CD4-positive, alpha-beta memory T cell (primary cell): ENCODE results near the gene STAG1. TPM values are rescaled to one million over a fixed set of nuclear protein-coding genes. Genes with fewer than 3 reads are reported as not detected.

ENCODE experiments used
- CTCF ChIA-PET: fragments of 350-600 bp; sonication (Branson Sonifier 250); formaldehyde crosslinking; loops from one replicate; lab custom pipeline; 2021; ENCODE audit warnings: inconsistent platforms; ENCODE audit not compliant: partially characterized antibody; lab: Charles Lee
- POLR2A ChIA-PET: fragments of 350-600 bp; sonication (Branson Sonifier 250); formaldehyde crosslinking; loops from one replicate; lab custom pipeline; 2021; ENCODE audit not compliant: partially characterized antibody; lab: Charles Lee
- DNase-seq, 5 donors: peaks; one replicate each; pipeline versions ENCODE4 v3.0.0 to v3.0.0-alpha.2; 2020 to 2022; ENCODE audit warnings: mixed read lengths in 1 of 5
- H3K27ac ChIP-seq: one replicate; pipeline ENCODE4 v1.7.0; 2013; ENCODE audit warnings: low read depth, low read length
- H3K27me3 ChIP-seq: 2 replicates; pipeline ENCODE4 v1.7.0; 2013; ENCODE audit warnings: mild to moderate bottlenecking, low read length, moderate library complexity; ENCODE audit not compliant: insufficient read depth
- H3K36me3 ChIP-seq: 2 replicates; pipeline ENCODE4 v1.7.0; 2013; ENCODE audit warnings: mild to moderate bottlenecking, low read length, moderate library complexity; ENCODE audit not compliant: insufficient read depth
- H3K4me1 ChIP-seq: 2 replicates; pipeline ENCODE4 v1.7.0; 2013; ENCODE audit warnings: mild to moderate bottlenecking, low read length, moderate library complexity; ENCODE audit not compliant: insufficient read depth
- H3K4me3 ChIP-seq, 2 donors: one replicate each; pipeline ENCODE4 v1.7.0; 2013; ENCODE audit warnings: low read length in 2 of 2, mild to moderate bottlenecking in 1 of 2
- H3K9me3 ChIP-seq, 2 donors: one replicate each; pipeline ENCODE4 v1.7.0; 2013; ENCODE audit warnings: low read length in 2 of 2, control low read depth in 1 of 2; ENCODE audit not compliant: control insufficient read depth in 1 of 2
- H3K27ac Mint-ChIP-seq, 7 donors: one replicate each; pipeline ENCODE4 v1.8.0; 2020 to 2021; ENCODE audit warnings: mixed read lengths in 7 of 7, mild to moderate bottlenecking in 6 of 7, inconsistent platforms in 3 of 7, moderate library complexity in 3 of 7
- H3K27me3 Mint-ChIP-seq, 2 donors: one replicate each; pipeline ENCODE4 v1.8.0; 2020 to 2021; ENCODE audit warnings: mixed read lengths in 2 of 2
- H3K36me3 Mint-ChIP-seq, 2 donors: one replicate each; pipeline ENCODE4 v1.8.0; 2020 to 2021; ENCODE audit warnings: mixed read lengths in 2 of 2, inconsistent platforms in 1 of 2, mild to moderate bottlenecking in 1 of 2
- H3K4me1 Mint-ChIP-seq, 4 donors: one replicate each; pipeline ENCODE4 v1.8.0; 2020 to 2021; ENCODE audit warnings: mixed read lengths in 4 of 4, mild to moderate bottlenecking in 1 of 4
- H3K4me3 Mint-ChIP-seq, 8 donors: one replicate each; pipeline ENCODE4 v1.8.0; 2020 to 2021; ENCODE audit warnings: mixed read lengths in 8 of 8, mild to moderate bottlenecking in 7 of 8, moderate library complexity in 6 of 8, inconsistent platforms in 3 of 8
- H3K9me3 Mint-ChIP-seq, 8 donors: one replicate each; pipeline ENCODE4 v1.8.0; 2020 to 2021; ENCODE audit warnings: mixed read lengths in 8 of 8, mild to moderate bottlenecking in 5 of 8, inconsistent platforms in 3 of 8, moderate library complexity in 1 of 8
- intact Hi-C: fragments of 100-400 bp; cut with micrococcal nuclease; formaldehyde crosslinking; loops from one replicate; pipeline ENCODE4 v1.15.1; 2023
- polyA plus RNA-seq, 2 donors: library from polyadenylated mRNA; unstranded; fragments of 300-500 nt; fragmentation: Illumina TruSeq; gene quantifications; one replicate each; pipeline ENCODE4 v1.2.3, GENCODE V29; 2021
- total RNA-seq, 2 experiments: library from RNA; stranded (reverse); gene quantifications; one replicate each; pipeline ENCODE4 v1.2.3, GENCODE V29; 2021

Gene STAG1
- total and polyA plus RNA-seq, 4 experiments from 2014 or later: 17.6 to 56.1 (median 37.1) TPM

- Histone ChIP-seq H3K9me3 (no peaks in the 10 kb centered on the region), H3K27ac (no peak overlapping the region), H3K4me3 (no peak overlapping the region), H3K27me3 (no peaks in the 10 kb centered on the region), H3K4me1 (no peaks in the 10 kb centered on the region), H3K36me3 (no peaks in the 10 kb centered on the region)
- Mint-ChIP-seq H3K36me3 (peaks cover 14 to 19% of the 10 kb centered on the region in 2 donors), H3K27me3 (no peaks in the 10 kb centered on the region), H3K27ac (peak overlapping the region in 1 of 7 donors; percentile 35), H3K4me1 (peaks cover 0 to 2% (median 0%) of the 10 kb centered on the region in 4 donors), H3K4me3 (no peak overlapping the region), H3K9me3 (no peaks in the 10 kb centered on the region)
- POLR2A ChIA-PET: no interaction called here
- CTCF ChIA-PET: interaction anchor here (2.1 to 2.5 kb wide), 2 partner anchors 356 to 617 kb away, joined by 5 to 9 read pairs; partner anchors contain the start of gene STAG1
- no peak for DNase-seq
- intact Hi-C loops: no loop called here
These were observed 355.3 kb downstream of the STAG1 start for GRCh38 chr3:136396916-136397315.

GRCh38 chr3:136390574-136390973, 361.6 kb downstream of the STAG1 start:
- Mint-ChIP-seq H3K9me3 (no peaks in the 10 kb centered on the region), H3K27me3 (no peaks in the 10 kb centered on the region), H3K36me3 (peaks cover 1 to 3% of the 10 kb centered on the region in 2 donors), H3K4me1 (peaks cover 0 to 2% (median 0%) of the 10 kb centered on the region in 4 donors), H3K27ac (no peak overlapping the region), H3K4me3 (no peak overlapping the region)
- POLR2A ChIA-PET: interaction anchor here (0.6 to 3.6 kb wide), 2 partner anchors 245 to 362 kb away, joined by 4 to 30 read pairs; partner anchors contain the start of gene STAG1
- Histone ChIP-seq H3K27ac (no peak overlapping the region), H3K9me3 (no peaks in the 10 kb centered on the region), H3K4me3 (no peak overlapping the region), H3K36me3 (no peaks in the 10 kb centered on the region), H3K27me3 (no peaks in the 10 kb centered on the region), H3K4me1 (no peaks in the 10 kb centered on the region)
- CTCF ChIA-PET: interaction anchor here (0.7 to 8.8 kb wide), 16 partner anchors 8 to 1832 kb away, joined by 3 to 132 read pairs (median 7); partner anchors contain the start of gene STAG1
- intact Hi-C loops: no loop called here
- no peak for DNase-seq

GRCh38 chr3:136387031-136387430, 365.1 kb downstream of the STAG1 start:
- H3K27me3 ChIP-seq: no peaks in the 10 kb centered on the region
- POLR2A ChIA-PET: no interaction called here

GRCh38 chr3:136385457-136385856, 366.7 kb downstream of the STAG1 start:
- CTCF ChIA-PET: interaction anchor here (8.8 kb wide), 1 partner anchor 367 kb away, joined by 132 read pairs; the partner anchor contains the start of gene STAG1
- Mint-ChIP-seq H3K9me3 (no peaks in the 10 kb centered on the region), H3K27ac (no peak overlapping the region), H3K27me3 (no peaks in the 10 kb centered on the region), H3K4me1 (peaks cover 0 to 2% (median 0%) of the 10 kb centered on the region in 4 donors), H3K36me3 (peaks cover 3% of the 10 kb centered on the region in 2 donors), H3K4me3 (no peak overlapping the region)
- no peak for DNase-seq
- H3K4me1 ChIP-seq: no peaks in the 10 kb centered on the region
- no peaks in the 10 kb centered on the region for H3K9me3 ChIP-seq
- H3K4me3 ChIP-seq: no peak overlapping the region
- no peaks in the 10 kb centered on the region for H3K27me3 ChIP-seq
- intact Hi-C loops: no loop called here
- H3K27ac ChIP-seq: no peak overlapping the region
- no peaks in the 10 kb centered on the region for H3K36me3 ChIP-seq
- POLR2A ChIA-PET: no interaction called here

More at GRCh38 chr3:136387031-136387430, 365.1 kb downstream of the STAG1 start:
- Histone ChIP-seq H3K36me3 (no peaks in the 10 kb centered on the region), H3K4me1 (no peaks in the 10 kb centered on the region), H3K4me3 (no peak overlapping the region), H3K9me3 (no peaks in the 10 kb centered on the region), H3K27ac (no peak overlapping the region)
- CTCF ChIA-PET: interaction anchor here (1.2 to 8.8 kb wide), 2 partner anchors 365 to 627 kb away, joined by 4 to 132 read pairs; partner anchors contain the start of gene STAG1
- no peaks in the 10 kb centered on the region for H3K9me3 Mint-ChIP-seq
- peaks cover 0 to 2% (median under 1%) of the 10 kb centered on the region in 4 donors for H3K4me1 Mint-ChIP-seq
- H3K27me3 Mint-ChIP-seq: no peaks in the 10 kb centered on the region
- H3K27ac Mint-ChIP-seq: no peak overlapping the region
- H3K36me3 Mint-ChIP-seq: peaks cover 2 to 3% of the 10 kb centered on the region in 2 donors
- no peak for DNase-seq
- intact Hi-C loops: no loop called here
- no peak overlapping the region for H3K4me3 Mint-ChIP-seq

GRCh38 chr3:136381051-136381450, 371.1 kb downstream of the STAG1 start:
- Mint-ChIP-seq H3K4me3 (no peak overlapping the region), H3K9me3 (no peaks in the 10 kb centered on the region), H3K36me3 (peaks cover 15 to 22% of the 10 kb centered on the region in 2 donors), H3K27me3 (no peaks in the 10 kb centered on the region), H3K27ac (peak overlapping the region in 1 of 7 donors; percentile 18), H3K4me1 (peaks cover 0 to 3% (median under 1%) of the 10 kb centered on the region in 4 donors)
- CTCF ChIA-PET: interaction anchor here (1.4 to 3.1 kb wide), 2 partner anchors 11 to 371 kb away, joined by 4 to 9 read pairs; partner anchors contain the start of gene STAG1
- H3K27ac ChIP-seq: no peak overlapping the region
- H3K9me3 ChIP-seq: no peaks in the 10 kb centered on the region
- intact Hi-C loops: no loop called here
- POLR2A ChIA-PET: no interaction called here
- H3K4me1 ChIP-seq: no peaks in the 10 kb centered on the region
- H3K27me3 ChIP-seq: no peaks in the 10 kb centered on the region
- no peak overlapping the region for H3K4me3 ChIP-seq
- no peaks in the 10 kb centered on the region for H3K36me3 ChIP-seq
- no peak for DNase-seq

- Histone ChIP-seq H3K4me1 (no peaks in the 10 kb centered on the region), H3K9me3 (no peaks in the 10 kb centered on the region), H3K4me3 (no peak overlapping the region), H3K27me3 (no peaks in the 10 kb centered on the region), H3K27ac (no peak overlapping the region), H3K36me3 (no peaks in the 10 kb centered on the region)
- peaks cover 15 to 23% of the 10 kb centered on the region in 2 donors for H3K36me3 Mint-ChIP-seq
- H3K9me3 Mint-ChIP-seq: no peaks in the 10 kb centered on the region
- intact Hi-C loops: no loop called here
- H3K27me3 Mint-ChIP-seq: no peaks in the 10 kb centered on the region
- no peak for DNase-seq
- ChIA-PET CTCF (interaction anchor here (1.4 to 3.1 kb wide), 2 partner anchors 11 to 372 kb away, joined by 4 to 9 read pairs; partner anchors contain the start of gene STAG1), POLR2A (no interaction called here)
- peaks cover 0 to 3% (median under 1%) of the 10 kb centered on the region in 4 donors for H3K4me1 Mint-ChIP-seq
- H3K27ac Mint-ChIP-seq: peak overlapping the region in 1 of 7 donors; percentile 38
- H3K4me3 Mint-ChIP-seq: no peak overlapping the region
These were observed 371.6 kb downstream of the STAG1 start for GRCh38 chr3:136380530-136380929.

- intact Hi-C loops: no loop called here
- POLR2A ChIA-PET: no interaction called here
- Histone ChIP-seq H3K27ac (no peak overlapping the region), H3K4me1 (no peaks in the 10 kb centered on the region), H3K9me3 (no peaks in the 10 kb centered on the region), H3K27me3 (no peaks in the 10 kb centered on the region), H3K4me3 (no peak overlapping the region), H3K36me3 (no peaks in the 10 kb centered on the region)
- Mint-ChIP-seq H3K9me3 (no peaks in the 10 kb centered on the region), H3K27ac (no peak overlapping the region), H3K4me1 (peaks cover 0 to 3% (median 0%) of the 10 kb centered on the region in 4 donors), H3K27me3 (no peaks in the 10 kb centered on the region), H3K36me3 (peaks cover 23 to 34% of the 10 kb centered on the region in 2 donors), H3K4me3 (no peak overlapping the region)
- DNase-seq: no peak
- CTCF ChIA-PET: interaction anchor here (1.0 kb wide), 1 partner anchor 636 kb away, joined by 3 read pairs; no protein-coding TSS in a partner anchor
These were observed 374.2 kb downstream of the STAG1 start for GRCh38 chr3:136378011-136378410.
